Iris pigment epithelial cell (primary cell): ENCODE results near the gene ALG12.
A peak's percentile ranks its signal among the peaks of the same experiment; 100 is the strongest.

Source experiments
- DNase-seq: peaks from one replicate; pipeline ENCODE4 v3.0.0-alpha.2; 2011; ENCODE audit warnings: low read depth

ALG12 gene

GRCh38 chr22:49887702-49888101 lies 30.5 kb downstream of the ALG12 start:
- DNase-seq, result no peak

DNA sequence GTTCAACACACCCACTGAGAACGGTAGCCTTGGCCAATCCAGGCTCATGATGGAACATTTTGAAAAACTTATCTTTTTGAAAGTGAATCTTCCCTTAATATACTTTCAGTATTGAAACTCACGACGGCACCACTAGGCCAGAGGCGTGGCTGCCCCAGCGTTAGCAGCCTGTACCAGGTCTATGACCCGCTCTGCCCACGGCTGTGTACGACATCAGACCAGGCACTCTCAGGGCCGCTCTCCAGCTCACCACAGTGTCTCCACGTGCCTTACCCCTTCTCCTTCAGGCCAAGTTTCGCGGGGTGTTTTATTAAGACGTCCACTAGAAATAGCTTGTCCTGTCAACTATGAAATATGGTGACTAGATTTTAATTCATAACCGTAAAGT lies 31.2 kb downstream of the ALG12 start:
- DNase-seq, result no peak

DNA sequence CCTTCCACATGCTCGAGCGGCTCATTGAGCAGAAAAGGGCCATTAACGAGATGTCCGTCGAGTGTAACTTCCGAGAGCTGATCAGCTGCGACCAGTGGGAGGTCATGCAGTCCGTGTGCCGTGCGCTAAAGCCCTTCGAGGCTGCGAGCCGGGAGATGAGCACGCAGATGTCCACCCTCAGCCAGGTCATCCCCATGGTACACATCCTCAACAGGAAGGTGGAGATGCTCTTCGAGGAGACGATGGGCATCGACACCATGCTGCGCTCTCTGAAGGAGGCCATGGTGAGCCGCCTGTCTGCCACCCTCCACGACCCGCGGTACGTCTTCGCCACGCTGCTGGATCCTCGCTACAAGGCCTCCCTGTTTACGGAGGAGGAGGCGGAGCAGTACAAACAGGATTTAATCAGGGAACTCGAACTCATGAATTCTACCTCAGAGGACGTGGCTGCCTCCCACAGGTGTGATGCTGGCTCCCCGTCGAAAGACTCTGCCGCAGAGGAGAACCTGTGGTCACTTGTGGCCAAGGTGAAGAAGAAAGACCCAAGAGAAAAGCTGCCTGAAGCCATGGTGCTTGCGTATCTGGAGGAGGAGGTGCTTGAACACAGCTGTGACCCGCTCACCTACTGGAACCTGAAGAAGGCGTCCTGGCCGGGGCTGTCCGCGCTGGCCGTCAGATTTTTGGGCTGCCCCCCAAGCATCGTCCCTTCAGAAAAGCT lies 31.7 kb downstream of the ALG12 start:
- no peak for DNase-seq

DNA sequence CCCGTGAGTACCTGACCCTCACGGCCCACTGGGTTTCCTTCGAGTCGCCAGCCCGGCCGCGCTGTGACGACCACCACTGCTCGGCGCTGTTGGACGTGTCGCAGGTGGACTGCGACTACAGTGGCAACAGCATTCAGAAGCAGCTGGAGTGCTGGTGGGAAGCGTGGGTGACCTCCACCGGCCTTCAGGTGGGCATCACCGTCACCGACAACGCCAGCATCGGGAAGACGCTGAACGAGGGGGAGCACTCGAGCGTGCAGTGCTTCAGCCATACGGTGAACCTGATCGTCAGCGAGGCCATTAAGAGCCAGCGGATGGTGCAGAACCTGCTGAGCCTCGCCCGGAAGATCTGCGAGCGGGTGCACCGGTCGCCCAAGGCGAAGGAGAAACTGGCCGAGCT lies 32.4 kb downstream of the ALG12 start:
- DNase-seq, result no peak

DNA sequence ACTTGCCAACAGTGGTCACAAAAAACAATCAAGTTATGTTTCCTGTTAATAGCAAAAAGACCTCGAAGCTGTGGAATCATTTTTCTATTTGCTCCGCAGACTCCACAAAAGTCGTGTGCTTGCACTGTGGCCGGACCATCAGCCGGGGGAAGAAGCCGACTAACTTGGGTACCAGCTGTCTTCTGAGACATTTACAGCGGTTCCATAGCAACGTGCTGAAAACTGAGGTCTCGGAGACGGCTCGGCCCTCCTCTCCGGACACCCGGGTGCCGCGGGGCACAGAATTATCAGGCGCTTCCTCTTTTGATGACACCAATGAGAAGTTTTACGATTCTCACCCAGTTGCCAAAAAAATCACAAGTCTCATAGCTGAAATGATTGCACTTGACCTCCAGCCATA lies 33.0 kb downstream of the ALG12 start:
- no peak for DNase-seq

DNA sequence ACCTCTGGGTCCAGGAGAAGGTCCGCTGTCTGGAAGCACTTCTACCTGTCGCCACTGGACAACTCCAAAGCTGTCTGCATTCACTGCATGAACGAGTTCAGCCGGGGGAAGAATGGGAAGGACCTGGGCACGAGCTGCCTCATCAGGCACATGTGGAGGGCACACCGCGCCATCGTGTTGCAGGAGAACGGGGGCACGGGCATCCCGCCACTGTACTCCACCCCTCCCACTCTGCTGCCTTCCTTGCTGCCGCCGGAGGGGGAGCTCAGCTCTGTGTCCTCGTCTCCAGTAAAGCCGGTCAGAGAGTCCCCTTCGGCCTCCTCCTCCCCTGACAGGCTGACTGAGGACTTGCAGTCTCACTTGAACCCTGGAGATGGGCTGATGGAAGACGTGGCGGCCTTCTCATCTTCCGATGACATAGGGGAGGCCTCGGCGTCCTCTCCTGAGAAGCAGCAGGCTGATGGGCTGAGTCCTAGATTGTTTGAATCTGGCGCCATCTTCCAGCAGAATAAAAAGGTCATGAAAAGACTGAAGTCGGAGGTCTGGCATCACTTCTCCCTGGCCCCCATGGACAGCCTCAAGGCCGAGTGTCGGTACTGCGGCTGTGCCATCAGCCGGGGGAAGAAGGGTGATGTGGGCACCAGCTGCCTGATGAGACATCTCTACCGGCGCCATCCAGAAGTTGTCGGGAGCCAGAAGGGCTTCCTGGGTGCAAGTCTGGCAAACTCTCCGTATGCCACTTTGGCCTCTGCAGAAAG lies 33.6 kb downstream of the ALG12 start:
- no peak for DNase-seq

DNA sequence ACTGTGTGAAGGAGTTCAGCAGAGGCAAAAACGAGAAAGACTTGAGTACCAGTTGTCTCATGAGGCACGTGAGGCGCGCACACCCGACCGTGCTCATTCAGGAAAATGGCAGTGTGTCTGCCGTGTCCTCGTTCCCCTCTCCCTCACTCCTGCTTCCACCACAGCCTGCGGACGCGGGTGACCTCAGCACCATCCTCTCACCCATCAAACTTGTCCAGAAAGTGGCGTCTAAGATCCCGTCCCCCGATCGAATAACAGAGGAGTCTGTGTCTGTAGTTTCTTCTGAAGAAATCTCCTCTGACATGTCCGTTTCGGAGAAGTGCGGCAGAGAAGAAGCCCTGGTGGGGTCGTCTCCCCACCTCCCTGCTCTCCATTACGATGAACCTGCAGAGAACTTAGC lies 34.2 kb downstream of the ALG12 start:
- no peak for DNase-seq

- peak; percentile 63 for DNase-seq
Observed at GRCh38 chr22:49883294-49883640, 35.0 kb downstream of the ALG12 start.

DNA sequence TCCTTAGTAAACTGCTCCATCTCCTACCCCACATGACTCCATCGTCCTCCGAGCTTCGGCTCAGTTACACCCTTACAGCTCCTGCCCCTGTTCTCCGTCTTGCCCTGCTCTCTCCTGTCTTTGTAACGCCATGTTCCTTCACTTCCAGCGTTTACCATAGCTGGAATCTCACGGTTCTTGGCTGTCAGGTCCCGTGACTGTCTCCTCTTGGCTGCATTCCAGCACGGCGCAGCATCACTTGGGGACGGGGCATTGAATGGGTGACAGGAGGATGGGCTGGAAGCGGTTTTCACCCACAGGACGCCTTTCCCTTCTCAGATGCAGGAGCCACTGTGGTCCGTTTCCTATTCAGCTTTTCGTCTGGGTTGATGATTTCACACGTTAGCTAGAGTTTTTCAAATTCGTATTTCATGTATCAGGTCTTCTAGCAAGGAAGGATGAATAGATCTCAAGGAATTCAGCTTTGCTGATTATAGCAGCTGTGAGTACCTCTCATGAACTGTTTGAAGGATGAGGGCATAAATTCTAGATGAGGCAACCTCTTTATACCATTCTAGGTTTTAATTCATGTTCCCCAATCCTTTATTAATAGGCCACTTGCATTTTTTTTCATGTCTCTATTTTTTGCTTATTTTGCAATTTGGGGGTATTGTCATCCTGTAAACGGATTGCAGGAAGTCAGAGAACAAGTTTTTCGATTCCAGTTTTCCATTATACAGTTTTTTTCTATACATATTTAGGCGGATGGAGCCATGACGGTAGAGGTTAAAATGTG lies 35.5 kb downstream of the ALG12 start:
- DNase-seq, result peak; percentile 26

- no peak for DNase-seq
Observed at GRCh38 chr22:49881856-49882255, 36.4 kb downstream of the ALG12 start.

- DNase-seq, result peak; percentile 14
Observed at GRCh38 chr22:49880281-49880680, 38.0 kb downstream of the ALG12 start.

GRCh38 chr22:49879871-49880270 lies 38.4 kb downstream of the ALG12 start:
- no peak for DNase-seq

GRCh38 chr22:49878206-49878605 lies 40.0 kb downstream of the ALG12 start:
- DNase-seq, result no peak

- no peak for DNase-seq
Observed at GRCh38 chr22:49877642-49878041, 40.6 kb downstream of the ALG12 start.

- DNase-seq, result no peak
Observed at GRCh38 chr22:49873228-49873940, 44.9 kb downstream of the ALG12 start.

DNA sequence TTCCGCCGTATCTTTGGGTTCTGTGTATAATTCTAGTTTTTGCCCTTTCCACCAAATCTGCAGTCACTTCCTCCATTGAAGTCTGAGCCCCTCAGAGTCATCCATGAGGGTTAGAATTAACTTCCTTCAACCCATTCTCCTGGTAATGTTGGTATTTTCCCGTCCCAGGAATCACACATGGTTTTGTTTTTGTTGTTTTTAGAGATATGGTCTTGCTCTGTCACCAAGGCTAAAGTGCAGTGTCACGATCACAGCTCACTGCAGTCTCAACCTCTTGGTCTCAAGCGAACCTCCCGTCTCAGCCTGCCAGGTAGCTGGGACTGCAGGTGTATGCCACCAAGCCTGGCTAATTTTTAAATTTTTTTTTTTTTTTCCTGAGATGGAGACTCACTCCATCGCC lies 45.9 kb downstream of the ALG12 start:
- DNase-seq, result no peak

GRCh38 chr22:49871482-49871881 lies 46.8 kb downstream of the ALG12 start:
- DNase-seq, result no peak

- DNase-seq, result no peak
Observed at GRCh38 chr22:49869845-49870712, 48.2 kb downstream of the ALG12 start.

- no peak for DNase-seq
Observed at GRCh38 chr22:49869086-49869830, 49.0 kb downstream of the ALG12 start.
